Spleen (tissue), 11 donors: ENCODE data around the gene UGT1A4. TPM values are rescaled to one million over a fixed set of nuclear protein-coding genes. Genes with fewer than 3 reads are reported as not detected.

Experiments
- DNase-seq: peaks from one replicate; pipeline ENCODE4 v3.0.0-alpha.2; 2020
- H3K27ac ChIP-seq, 8 donors: fragments of 200-600 bp; sonication (generic) in 7 of 8; 1 replicate in 4 of 8; 2 replicates in 4 of 8; pipeline versions ENCODE4 v1.5.0 to v1.8.0; 2016 to 2021; ENCODE audit warnings: inconsistent platforms in 4 of 8, mild to moderate bottlenecking in 4 of 8, moderate library complexity in 1 of 8
- H3K27me3 ChIP-seq, 7 donors: fragments of 200-600 bp; sonication (generic) in 6 of 7; replicated peaks in 1 of 7; 1 replicate in 4 of 7; 2 replicates in 3 of 7; pipeline versions ENCODE4 v1.5.0 to v1.8.0; 2016 to 2021; ENCODE audit warnings: inconsistent platforms in 3 of 7, mild to moderate bottlenecking in 1 of 7
- H3K36me3 ChIP-seq, 6 donors: fragments of 200-600 bp; sonication (generic) in 5 of 6; 1 replicate in 4 of 6; 2 replicates in 2 of 6; pipeline versions ENCODE4 v1.5.0 to v1.8.0; 2016 to 2021; ENCODE audit warnings: inconsistent platforms in 2 of 6
- H3K4me1 ChIP-seq, 6 donors: fragments of 200-600 bp; sonication (generic) in 5 of 6; 1 replicate in 3 of 6; 2 replicates in 3 of 6; pipeline versions ENCODE4 v1.5.0 to v1.8.0; 2016 to 2021; ENCODE audit warnings: inconsistent platforms in 3 of 6
- H3K4me3 ChIP-seq, 8 donors: fragments of 200-600 bp; sonication (generic) in 7 of 8; 1 replicate in 4 of 8; 2 replicates in 4 of 8; pipeline versions ENCODE4 v1.5.0 to v1.8.0; 2016 to 2021; ENCODE audit warnings: inconsistent platforms in 4 of 8, mild to moderate bottlenecking in 4 of 8, moderate library complexity in 2 of 8
- H3K9me3 ChIP-seq, 8 donors: fragments of 200-600 bp; sonication (generic) in 7 of 8; 1 replicate in 4 of 8; 2 replicates in 4 of 8; pipeline versions ENCODE4 v1.5.0 to v1.8.0; 2016 to 2021; ENCODE audit warnings: inconsistent platforms in 4 of 8
- CTCF ChIP-seq, 11 experiments: fragments of 200-600 bp in 7 of 11; fragments of 450-650 bp in 4 of 11; sonication (generic) in 4 of 11; IDR thresholded peaks in 8 of 11; conservative IDR thresholded peaks in 3 of 11; 1 replicate in 7 of 11; 2 replicates in 4 of 11; pipeline versions ENCODE4 v1.4.0 to v1.8.0; 2016 to 2021; ENCODE audit warnings: antibody characterized with exemption in 11 of 11, inconsistent platforms in 4 of 11, mild to moderate bottlenecking in 1 of 11
- POLR2A ChIP-seq, 3 donors: fragments of 450-650 bp; IDR thresholded peaks; one replicate each; pipeline ENCODE4 v1.5.1; 2017; ENCODE audit warnings: antibody characterized with exemption in 3 of 3, mild to moderate bottlenecking in 1 of 3
- POLR2AphosphoS5 ChIP-seq, 3 donors: sonication (generic); formaldehyde crosslinking; IDR thresholded peaks; one replicate each; pipeline ENCODE4 v1.5.1; 2017; ENCODE audit warnings: antibody characterized with exemption in 3 of 3
- WGBS, 5 donors: extraction: QIAGEN DNeasy Blood & Tissue Kit in 3 of 5; methylation state at CpG; one replicate each; pipeline versions ENCODE4 v1.1.5 to v1.1.7; 2013 to 2018; 5-methylcytosine and 5-hydroxymethylcytosine counted together
- intact Hi-C: fragments of 100-400 bp; cut with DNase I; formaldehyde crosslinking; loops from one replicate; pipeline ENCODE4 v1.15.0; 2023; ENCODE audit warnings: low total_unique reads
- polyA plus RNA-seq, 3 donors: library from polyadenylated mRNA; stranded (reverse); fragments of 200-250 nt; gene quantifications; one replicate each; pipeline ENCODE4 v1.2.1, GENCODE V29; 2013
- total RNA-seq, 7 donors: library from RNA; depleted of rRNA in 3 of 7; stranded (reverse); fragments of >200 nt in 3 of 7; fragmentation: NEBNext Ultra II Directional in 4 of 7; extraction: Animal tissue kit (Norgen Biotek cat#: 25700) in 4 of 7; gene quantifications; one replicate each; pipeline versions ENCODE4 v1.1.0 to v1.2.1, GENCODE V29; 2016 to 2021
- donor health status: healthy with polysubstance abuse.
- donor health status: DM: no; HTN: no; CAD: no; lungs with moderate emphysema.
- donor health status: DM: no; HTN: no; CAD: no.
- donor health status: Bipolar disorder and iron deficiency.
- donor health status: healthy.
- donor health status: DM: no; HTN: no; CAD: no.
- donor health status: DM: yes; HTN: yes; CAD: no.

UGT1A4 gene
- total and polyA plus RNA-seq, 10 donors = not detected

DNA sequence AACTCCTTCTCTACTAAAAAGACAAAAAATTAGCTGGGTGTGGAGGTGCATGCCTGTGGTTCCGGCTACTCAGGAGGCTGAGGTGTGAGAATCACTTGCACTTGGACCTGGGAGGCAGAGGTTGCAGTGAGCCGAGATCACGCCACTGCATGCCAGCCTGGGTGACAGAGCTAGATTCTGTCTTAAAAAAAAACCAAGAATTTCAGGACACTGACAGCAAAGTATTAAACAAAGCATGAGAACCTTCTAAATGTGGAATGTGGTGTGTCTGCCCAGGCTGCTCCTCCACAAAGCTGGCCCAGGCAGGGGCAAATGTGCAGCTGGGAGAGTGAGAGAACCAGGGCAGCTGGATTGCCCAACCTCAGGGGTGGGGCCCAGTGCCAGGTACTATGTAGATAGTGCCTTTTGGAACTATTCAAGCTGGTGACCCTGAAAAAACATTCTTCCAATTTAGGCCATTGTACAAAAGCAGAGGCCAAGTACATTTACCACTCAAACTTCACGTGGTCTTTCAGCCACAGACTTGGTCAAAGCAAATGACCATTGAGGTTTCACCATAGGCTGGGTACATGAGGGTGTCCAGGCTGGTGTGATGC lies 12.5 kb upstream of the UGT1A4 start:
- TF ChIP-seq POLR2A (IDR thresholded peaks at IDR 0.05) (no peak), CTCF (IDR thresholded peaks at IDR 0.05 in 8 of 11, conservative IDR thresholded peaks at IDR 0.05 in 3 of 11) (no peak)
- whole genome bisulfite sequencing, 5 donors = 66 to 73% (median 67%) methylated on average over 4 of the region's 4 CpGs
- Histone ChIP-seq H3K27me3 (peaks cover 0 to 9% (median 0%) of the 10 kb centered on the region in 7 donors), H3K4me3 (no peak overlapping the region), H3K4me1 (no peaks in the 10 kb centered on the region), H3K9me3 (peaks cover 0 to 14% (median 2%) of the 10 kb centered on the region in 8 donors), H3K36me3 (no peaks in the 10 kb centered on the region), H3K27ac (no peak overlapping the region)
- DNase-seq = no peak
- intact Hi-C loops = no loop called here

DNA sequence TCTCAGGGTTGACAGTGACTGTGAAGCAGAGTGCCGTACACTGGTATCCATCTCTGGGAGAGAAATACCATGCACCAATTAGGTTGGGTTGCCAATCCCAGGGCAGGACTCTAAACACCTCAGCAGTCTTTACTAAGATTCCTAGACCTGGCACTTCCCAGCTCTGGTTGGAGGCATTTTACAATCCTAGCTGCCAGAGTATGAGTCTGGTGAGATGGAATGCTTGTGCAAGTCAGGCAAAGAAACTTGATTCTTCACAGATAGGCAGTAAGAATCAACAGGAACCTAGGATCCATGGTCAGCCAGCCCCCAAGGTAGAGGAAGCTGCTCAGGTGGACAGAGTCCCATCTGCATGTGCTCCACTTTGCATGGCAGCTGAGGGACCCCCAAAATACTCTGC lies 11.8 kb upstream of the UGT1A4 start:
- 3 to 96% (median 54%) methylated on average over 1 of the region's 1 CpG for WGBS, 5 donors

GRCh38 chr2:233707940-233708644 lies 10.4 kb upstream of the UGT1A4 start:
- Histone ChIP-seq H3K27me3 (peaks cover 0 to 14% (median 0%) of the 10 kb centered on the region in 7 donors), H3K4me3 (no peak overlapping the region), H3K9me3 (peaks cover 0 to 14% (median 2%) of the 10 kb centered on the region in 8 donors), H3K27ac (no peak overlapping the region), H3K4me1 (no peaks in the 10 kb centered on the region), H3K36me3 (no peaks in the 10 kb centered on the region)
- no peak for DNase-seq
- intact Hi-C loops = no loop called here
- WGBS, 5 donors = 74 to 84% (median 79%) methylated on average over 10 of the region's 10 CpGs
- TF ChIP-seq CTCF (IDR thresholded peaks at IDR 0.05 in 8 of 11, conservative IDR thresholded peaks at IDR 0.05 in 3 of 11) = no peak

More for the DNA sequence above, 11.8 kb upstream of the UGT1A4 start:
- no peak overlapping the region for H3K27ac ChIP-seq
- TF ChIP-seq POLR2A (IDR thresholded peaks at IDR 0.05) (no peak), POLR2AphosphoS5 (IDR thresholded peaks at IDR 0.05) (no peak), CTCF (IDR thresholded peaks at IDR 0.05 in 8 of 11, conservative IDR thresholded peaks at IDR 0.05 in 3 of 11) (no peak)
- intact Hi-C loops = no loop called here
- H3K4me3 ChIP-seq = no peak overlapping the region
- no peaks in the 10 kb centered on the region for H3K4me1 ChIP-seq
- H3K9me3 ChIP-seq = peaks cover 0 to 14% (median 2%) of the 10 kb centered on the region in 8 donors
- peaks cover 0 to 9% (median 0%) of the 10 kb centered on the region in 7 donors for H3K27me3 ChIP-seq
- no peak for DNase-seq
- no peaks in the 10 kb centered on the region for H3K36me3 ChIP-seq

DNA sequence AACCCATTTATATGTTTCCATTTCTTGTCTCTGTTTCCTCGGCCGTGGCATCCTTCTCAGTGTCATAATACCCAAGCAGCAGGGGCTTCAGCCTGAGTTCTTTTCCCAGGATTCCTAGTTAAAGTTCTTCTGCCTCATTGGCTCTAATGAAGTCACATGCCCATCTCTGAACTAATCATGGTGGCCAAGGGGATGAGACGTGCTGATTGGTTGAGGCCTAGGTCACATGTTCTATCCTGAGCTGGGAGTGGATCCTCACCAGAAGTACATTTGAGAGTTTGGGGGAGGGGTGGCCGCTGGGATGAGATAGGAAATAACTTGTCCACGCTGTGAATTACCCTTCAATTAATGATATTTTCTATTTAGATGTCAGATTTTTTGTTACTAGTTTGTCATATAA lies 9.6 kb upstream of the UGT1A4 start:
- no peak for DNase-seq
- Histone ChIP-seq H3K4me1 (no peaks in the 10 kb centered on the region), H3K36me3 (no peaks in the 10 kb centered on the region), H3K27me3 (peaks cover 0 to 14% (median 0%) of the 10 kb centered on the region in 7 donors), H3K9me3 (peaks cover 0 to 8% (median under 1%) of the 10 kb centered on the region in 8 donors), H3K27ac (no peak overlapping the region), H3K4me3 (no peak overlapping the region)
- intact Hi-C loops = no loop called here
- 63 to 95% (median 83%) methylated on average over 5 of the region's 5 CpGs for WGBS, 5 donors
- TF ChIP-seq POLR2A (IDR thresholded peaks at IDR 0.05) (no peak), POLR2AphosphoS5 (IDR thresholded peaks at IDR 0.05) (no peak), CTCF (IDR thresholded peaks at IDR 0.05 in 8 of 11, conservative IDR thresholded peaks at IDR 0.05 in 3 of 11) (no peak)
